Measurements from ENCODE around the gene N4BP3.
A peak's percentile ranks its signal among the peaks of the same experiment; 100 is the strongest.
"Not testable (repeated sequence)": the region's sequence is repeated elsewhere in the genome, so short reads cannot be mapped to it uniquely, and the experiment has no call there.

Gene N4BP3

DNA sequence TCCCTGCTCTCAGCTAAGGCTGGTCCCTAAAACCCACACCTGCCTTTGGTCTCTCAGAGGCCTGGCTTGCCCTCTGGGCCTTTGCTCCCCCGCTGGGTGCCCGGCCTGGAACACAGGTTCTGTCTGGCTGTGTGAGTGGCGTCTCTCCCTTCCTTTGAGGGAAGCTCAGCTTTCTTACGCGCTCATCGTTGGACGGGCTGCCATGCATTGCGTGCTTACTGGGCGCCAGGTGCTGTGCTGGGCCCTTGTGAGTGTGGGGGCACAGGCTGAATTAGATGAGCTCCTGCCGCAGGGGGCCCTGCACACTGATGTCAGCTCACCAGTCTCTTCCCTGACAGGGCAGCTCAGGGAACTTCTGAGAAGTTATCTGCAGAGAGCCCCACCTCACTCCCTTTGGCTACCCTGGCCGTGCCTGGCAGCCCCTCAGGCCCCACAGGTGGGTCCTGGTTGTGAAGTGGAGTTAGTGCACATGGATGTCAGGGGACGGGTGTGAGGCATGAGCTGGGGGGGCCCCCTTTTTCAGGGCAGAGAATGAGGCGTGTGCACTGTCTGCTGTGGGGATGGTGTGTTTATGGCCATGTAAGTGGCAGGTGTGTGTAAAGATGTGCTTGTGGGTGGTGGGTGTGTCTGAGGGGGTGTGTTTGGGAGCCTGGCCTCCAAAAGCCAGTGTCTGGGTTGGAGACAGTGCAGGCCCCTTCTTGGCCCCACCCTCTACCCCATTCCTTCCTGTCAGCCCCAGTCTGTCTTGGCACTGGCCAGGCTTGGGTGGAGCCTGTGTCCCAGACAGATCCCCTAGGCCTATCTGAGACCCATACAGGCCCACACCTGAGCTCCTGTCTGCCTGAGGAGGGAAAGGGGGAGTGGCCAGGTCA is 10.0 kb downstream of the N4BP3 start:
- no peak for DNase-seq

GRCh38 chr5:178123966-178124925 is 10.9 kb downstream of the N4BP3 start:
- DNase-seq = no peak

GRCh38 chr5:178125253-178125906 is 12.0 kb downstream of the N4BP3 start:
- DNase-seq = no peak

DNA sequence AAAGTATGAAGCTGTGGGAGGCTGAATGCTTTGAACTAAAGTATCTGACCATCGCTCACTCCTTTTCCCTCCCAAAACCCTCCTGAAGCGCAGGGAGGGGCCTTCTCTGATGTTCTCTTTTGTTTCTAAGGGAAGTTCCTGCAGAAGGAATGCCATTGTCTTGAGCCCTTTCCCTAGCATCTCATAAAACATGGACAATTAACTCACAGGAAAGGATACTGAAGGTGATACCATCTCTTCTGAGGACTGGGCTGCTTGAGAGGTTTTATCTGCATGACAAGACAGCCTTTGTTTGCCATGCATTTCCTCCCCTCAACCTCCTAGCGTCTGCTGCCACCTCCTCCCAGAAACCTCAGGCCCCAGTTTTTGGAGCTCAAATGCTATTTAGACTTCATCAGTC is 13.2 kb downstream of the N4BP3 start:
- no peak for DNase-seq

DNA sequence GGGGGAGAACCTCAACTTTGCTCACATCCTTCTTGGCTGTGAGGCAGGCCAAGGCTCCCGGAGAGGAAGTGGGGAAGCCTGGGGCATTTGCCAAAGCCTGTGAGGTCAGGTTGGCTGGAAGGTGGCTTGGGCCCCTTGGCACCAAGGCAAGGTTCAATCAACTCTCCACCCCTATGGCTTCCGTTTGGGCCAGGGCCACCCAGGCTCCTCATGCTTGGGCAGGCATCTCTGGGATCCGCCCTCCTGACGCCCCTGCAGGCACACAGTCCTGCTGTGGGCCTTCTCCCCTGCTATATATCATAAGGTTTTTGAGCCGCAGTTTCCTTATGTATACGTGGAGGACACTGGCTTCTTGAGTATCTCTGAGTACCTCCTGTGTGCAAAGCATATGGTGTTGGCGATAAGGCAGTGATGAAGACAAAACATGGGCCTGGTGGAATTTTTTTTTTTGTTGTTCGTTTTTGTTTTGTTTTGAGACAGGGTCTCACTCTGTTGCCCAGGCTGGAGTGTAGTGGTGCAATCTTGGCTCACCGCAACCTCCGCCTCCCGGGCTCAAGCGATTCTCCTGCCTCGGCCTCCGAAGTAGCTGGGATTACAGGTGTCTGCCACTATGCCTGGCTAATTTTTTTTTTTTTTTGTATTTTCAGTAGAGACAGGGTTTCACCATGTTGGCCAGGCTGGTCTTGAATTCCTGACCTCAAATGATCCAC is 14.1 kb downstream of the N4BP3 start:
- not testable (repeated sequence) for DNase-seq

- no peak for DNase-seq
These were observed 16.0 kb downstream of the N4BP3 start for GRCh38 chr5:178129296-178129695.

- not testable (repeated sequence) for DNase-seq
These were observed 16.9 kb downstream of the N4BP3 start for GRCh38 chr5:178130234-178130575.

DNA sequence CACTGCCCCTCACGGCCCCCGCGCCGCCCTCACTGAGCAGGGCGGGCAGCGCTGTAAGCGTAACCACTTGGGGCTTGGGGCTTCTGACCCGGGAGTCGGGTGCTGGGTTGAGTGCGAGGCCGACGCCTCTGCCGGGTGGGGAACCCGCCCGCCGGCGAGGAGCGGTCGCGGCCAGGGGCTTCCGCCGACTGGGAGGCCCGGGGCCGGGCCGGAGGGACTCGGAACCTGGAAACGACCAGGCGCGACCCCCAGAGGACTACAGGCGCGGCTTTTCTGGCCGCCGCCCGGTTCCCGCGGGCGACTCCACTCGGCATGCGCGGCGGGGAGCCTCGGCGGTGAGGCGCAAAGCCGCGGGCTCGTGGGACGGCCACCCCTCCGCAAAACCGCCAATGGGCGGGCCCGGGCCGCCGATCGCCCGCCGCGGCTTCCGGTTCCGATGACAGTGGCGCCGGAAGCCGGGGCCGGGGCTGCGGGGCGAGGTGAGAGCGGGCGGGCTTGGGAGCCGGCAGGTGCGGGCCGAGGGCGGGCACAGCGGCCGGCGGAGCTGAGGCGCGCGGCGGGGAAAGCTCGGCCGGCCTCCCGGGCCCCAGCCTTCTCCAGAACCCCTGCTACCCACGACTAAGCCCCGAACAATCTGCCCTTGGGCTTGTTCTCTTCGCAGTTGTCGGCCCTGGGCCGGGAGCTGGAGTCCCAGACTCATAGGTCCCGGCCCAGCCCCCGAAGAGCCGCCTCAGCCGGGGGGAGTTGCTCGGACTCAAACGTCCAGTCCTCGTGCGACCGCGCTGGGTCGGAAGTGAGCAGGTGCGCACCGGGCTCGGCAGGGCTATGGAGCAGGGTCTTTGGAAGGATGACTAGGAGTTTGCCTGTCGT is 17.5 kb downstream of the N4BP3 start, which contains the start of gene RMND5B:
RMND5B (plus strand) TSS at position 439 of the 870 bp plus-strand sequence. CDS start 7,106 bp downstream, outside the sequence.
- peak; percentile 87 to 95 (median 92) for DNase-seq

- no peak for DNase-seq
These were observed 18.2 kb downstream of the N4BP3 start for GRCh38 chr5:178131446-178131996.

DNA sequence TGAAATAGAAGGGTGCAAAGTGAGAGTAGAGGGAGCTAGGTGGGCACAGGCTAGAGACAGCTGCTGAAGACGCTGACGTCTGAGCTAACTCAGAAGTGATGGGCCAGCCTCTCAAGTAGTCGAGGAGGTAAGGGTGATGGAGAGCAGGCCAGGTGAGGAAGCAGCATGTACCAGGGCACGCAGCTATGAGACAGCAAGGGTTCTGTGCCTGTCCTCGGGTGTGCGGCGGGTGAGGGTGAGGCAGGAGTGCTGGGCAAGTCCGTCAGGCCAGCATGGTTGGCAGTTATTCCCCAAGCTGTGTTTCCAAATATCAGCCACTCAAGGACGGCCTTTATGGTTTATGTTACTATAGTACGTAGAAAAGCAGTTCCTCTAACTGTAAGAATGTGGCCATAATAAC is 23.7 kb downstream of the N4BP3 start:
- DNase-seq = no peak

- no peak for DNase-seq
These were observed 24.7 kb downstream of the N4BP3 start for GRCh38 chr5:178137991-178138390.

GRCh38 chr5:178141550-178141949 is 28.2 kb downstream of the N4BP3 start:
- no peak for DNase-seq

GRCh38 chr5:178142642-178143041 is 29.3 kb downstream of the N4BP3 start:
- DNase-seq = no peak

GRCh38 chr5:178143246-178143645 is 29.9 kb downstream of the N4BP3 start:
- no peak for DNase-seq

- no peak for DNase-seq
These were observed 30.6 kb downstream of the N4BP3 start for GRCh38 chr5:178143901-178144300.

DNA sequence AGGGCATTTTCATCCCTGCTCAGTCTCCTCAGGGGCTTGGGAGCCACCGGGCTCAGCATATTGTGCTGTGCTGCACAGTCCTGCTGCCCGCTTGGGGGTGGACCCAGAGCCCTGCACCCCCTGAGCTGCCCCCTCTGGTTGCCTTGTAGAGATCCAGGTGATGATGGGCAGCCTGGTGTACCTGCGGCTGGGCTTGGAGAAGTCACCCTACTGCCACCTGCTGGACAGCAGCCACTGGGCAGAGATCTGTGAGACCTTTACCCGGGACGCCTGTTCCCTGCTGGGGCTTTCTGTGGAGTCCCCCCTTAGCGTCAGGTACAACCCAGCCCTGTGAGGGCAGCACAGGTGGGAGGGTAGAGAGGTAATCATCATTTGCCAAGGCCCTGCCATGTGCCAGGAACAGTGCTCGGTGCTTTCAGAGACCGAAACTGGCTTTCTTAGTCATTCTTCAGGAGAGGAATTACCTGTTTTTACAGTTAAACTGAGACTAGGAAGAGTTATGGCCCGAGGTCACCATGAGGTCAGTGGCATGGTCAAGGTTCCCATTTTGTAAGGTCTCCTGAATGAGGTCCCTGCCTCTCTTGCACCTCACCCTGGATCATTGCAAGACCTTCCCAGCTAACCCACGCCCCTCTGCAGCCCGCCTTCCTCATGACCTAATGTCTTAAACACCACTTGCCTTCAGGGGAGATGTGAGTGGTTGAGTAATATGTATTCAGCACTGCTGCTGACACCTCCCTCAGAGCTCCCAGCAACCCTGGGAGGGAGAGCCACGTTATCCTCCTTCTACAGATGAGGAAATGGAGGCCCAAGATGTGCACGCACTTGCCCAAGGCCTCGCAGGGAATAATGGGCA is 32.9 kb downstream of the N4BP3 start:
- DNase-seq = peak; percentile 36 to 65 (median 52)

GRCh38 chr5:178147406-178147805 is 34.1 kb downstream of the N4BP3 start:
- no peak for DNase-seq

GRCh38 chr5:178149199-178149932 is 36.0 kb downstream of the N4BP3 start:
- DNase-seq = no peak
